HL-60 (cell line): ENCODE data around the gene HPD.

Experiments
- DNase-seq, 2 experiments: peaks; one replicate each; pipeline ENCODE4 v3.0.0-alpha.2; 2010 to 2020; ENCODE audit warnings: low read depth in 1 of 2, low spot score in 1 of 2
- H3K27ac ChIP-seq: fragments of 250-450 bp; sonication (Bioruptor Pico); replicated peaks from 2 replicates; pipeline ENCODE4 v1.5.1; 2020; ENCODE audit warnings: mild to moderate bottlenecking, moderate library complexity
- H3K27me3 ChIP-seq: fragments of 250-450 bp; sonication (Bioruptor Pico); 2 replicates; pipeline ENCODE4 v1.5.1; 2021; ENCODE audit warnings: mild to moderate bottlenecking, moderate library complexity; ENCODE audit not compliant: insufficient read depth, poor library complexity, severe bottlenecking
- H3K4me3 ChIP-seq: replicated peaks from 2 replicates; pipeline ENCODE4 v1.5.1; 2011; ENCODE audit warnings: mild to moderate bottlenecking, control low read depth, low read length; ENCODE audit not compliant: insufficient read depth
- GABPA ChIP-seq: IDR thresholded peaks from 2 replicates; pipeline ENCODE4 v1.6.1; 2012; ENCODE audit warnings: low read depth
- POLR2AphosphoS5 ChIP-seq: IDR thresholded peaks from 2 replicates; pipeline ENCODE4 v1.6.1; 2012; ENCODE audit warnings: low read depth
- SPI1 ChIP-seq: IDR thresholded peaks from 2 replicates; pipeline ENCODE4 v1.6.1; 2012; ENCODE audit warnings: low read depth, mild to moderate bottlenecking, borderline replicate concordance
- TF ChIP-seq, protein P1 (sequence below): IDR thresholded peaks from 2 replicates; pipeline ENCODE4 v1.6.1; 2012; ENCODE audit warnings: low read depth; ENCODE audit not compliant: insufficient replicate concordance
- TF ChIP-seq, protein P2 (sequence below): IDR thresholded peaks from one replicate; pipeline ENCODE4 v1.5.1; 2011; ENCODE audit warnings: low read length, control low read depth, inconsistent platforms; ENCODE audit not compliant: insufficient read depth

Gene HPD

DNA sequence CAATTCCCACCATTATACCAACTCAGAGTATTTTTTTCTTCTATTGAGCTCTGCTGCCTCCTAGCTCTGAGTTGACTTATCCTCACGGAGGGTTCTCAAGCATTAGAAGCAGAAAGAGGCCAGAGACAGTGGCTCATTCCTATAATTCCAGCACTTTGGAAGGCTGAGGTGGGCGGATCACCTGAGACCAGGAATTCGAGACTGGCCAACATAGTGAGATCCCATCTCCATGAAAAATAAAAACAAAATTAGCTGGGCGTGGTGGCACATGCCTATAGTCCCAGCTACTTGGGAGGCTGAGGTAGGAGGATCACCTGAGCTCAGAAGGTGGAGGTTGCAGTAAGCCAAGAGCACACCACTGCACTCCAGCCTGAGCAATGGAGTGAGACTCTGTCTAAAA lies 21.0 kb downstream of the HPD start:
- Histone ChIP-seq H3K27ac (no peak overlapping the region), H3K27me3 (no peaks in the 10 kb centered on the region), H3K4me3 (no peak overlapping the region)
- no peak for DNase-seq
- TF ChIP-seq POLR2AphosphoS5 (no peak), SPI1 (no peak), GABPA (no peak)
- TF ChIP-seq, protein P1, sequence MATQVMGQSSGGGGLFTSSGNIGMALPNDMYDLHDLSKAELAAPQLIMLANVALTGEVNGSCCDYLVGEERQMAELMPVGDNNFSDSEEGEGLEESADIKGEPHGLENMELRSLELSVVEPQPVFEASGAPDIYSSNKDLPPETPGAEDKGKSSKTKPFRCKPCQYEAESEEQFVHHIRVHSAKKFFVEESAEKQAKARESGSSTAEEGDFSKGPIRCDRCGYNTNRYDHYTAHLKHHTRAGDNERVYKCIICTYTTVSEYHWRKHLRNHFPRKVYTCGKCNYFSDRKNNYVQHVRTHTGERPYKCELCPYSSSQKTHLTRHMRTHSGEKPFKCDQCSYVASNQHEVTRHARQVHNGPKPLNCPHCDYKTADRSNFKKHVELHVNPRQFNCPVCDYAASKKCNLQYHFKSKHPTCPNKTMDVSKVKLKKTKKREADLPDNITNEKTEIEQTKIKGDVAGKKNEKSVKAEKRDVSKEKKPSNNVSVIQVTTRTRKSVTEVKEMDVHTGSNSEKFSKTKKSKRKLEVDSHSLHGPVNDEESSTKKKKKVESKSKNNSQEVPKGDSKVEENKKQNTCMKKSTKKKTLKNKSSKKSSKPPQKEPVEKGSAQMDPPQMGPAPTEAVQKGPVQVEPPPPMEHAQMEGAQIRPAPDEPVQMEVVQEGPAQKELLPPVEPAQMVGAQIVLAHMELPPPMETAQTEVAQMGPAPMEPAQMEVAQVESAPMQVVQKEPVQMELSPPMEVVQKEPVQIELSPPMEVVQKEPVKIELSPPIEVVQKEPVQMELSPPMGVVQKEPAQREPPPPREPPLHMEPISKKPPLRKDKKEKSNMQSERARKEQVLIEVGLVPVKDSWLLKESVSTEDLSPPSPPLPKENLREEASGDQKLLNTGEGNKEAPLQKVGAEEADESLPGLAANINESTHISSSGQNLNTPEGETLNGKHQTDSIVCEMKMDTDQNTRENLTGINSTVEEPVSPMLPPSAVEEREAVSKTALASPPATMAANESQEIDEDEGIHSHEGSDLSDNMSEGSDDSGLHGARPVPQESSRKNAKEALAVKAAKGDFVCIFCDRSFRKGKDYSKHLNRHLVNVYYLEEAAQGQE: no peak
- TF ChIP-seq, protein P2, sequence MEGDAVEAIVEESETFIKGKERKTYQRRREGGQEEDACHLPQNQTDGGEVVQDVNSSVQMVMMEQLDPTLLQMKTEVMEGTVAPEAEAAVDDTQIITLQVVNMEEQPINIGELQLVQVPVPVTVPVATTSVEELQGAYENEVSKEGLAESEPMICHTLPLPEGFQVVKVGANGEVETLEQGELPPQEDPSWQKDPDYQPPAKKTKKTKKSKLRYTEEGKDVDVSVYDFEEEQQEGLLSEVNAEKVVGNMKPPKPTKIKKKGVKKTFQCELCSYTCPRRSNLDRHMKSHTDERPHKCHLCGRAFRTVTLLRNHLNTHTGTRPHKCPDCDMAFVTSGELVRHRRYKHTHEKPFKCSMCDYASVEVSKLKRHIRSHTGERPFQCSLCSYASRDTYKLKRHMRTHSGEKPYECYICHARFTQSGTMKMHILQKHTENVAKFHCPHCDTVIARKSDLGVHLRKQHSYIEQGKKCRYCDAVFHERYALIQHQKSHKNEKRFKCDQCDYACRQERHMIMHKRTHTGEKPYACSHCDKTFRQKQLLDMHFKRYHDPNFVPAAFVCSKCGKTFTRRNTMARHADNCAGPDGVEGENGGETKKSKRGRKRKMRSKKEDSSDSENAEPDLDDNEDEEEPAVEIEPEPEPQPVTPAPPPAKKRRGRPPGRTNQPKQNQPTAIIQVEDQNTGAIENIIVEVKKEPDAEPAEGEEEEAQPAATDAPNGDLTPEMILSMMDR: no peak

GRCh38 chr12:121831571-121832245 lies 27.0 kb downstream of the HPD start:
- Histone ChIP-seq H3K27ac (peak overlapping the region; percentile 68), H3K27me3 (no peaks in the 10 kb centered on the region), H3K4me3 (no peak overlapping the region)
- DNase-seq: peak; percentile 63 to 76
- TF ChIP-seq, protein P2: no peak
- peak; percentile 36; the same call in 1 of the 2 replicates for TF ChIP-seq SPI1

- Histone ChIP-seq H3K27me3 (no peaks in the 10 kb centered on the region), H3K4me3 (no peak overlapping the region), H3K27ac (peak overlapping the region; percentile 68)
- TF ChIP-seq SPI1 (no peak), POLR2AphosphoS5 (no peak), GABPA (no peak)
- TF ChIP-seq, protein P2: no peak
- DNase-seq: no peak
Measured at GRCh38 chr12:121830588-121831265, 27.9 kb downstream of the HPD start.

DNA sequence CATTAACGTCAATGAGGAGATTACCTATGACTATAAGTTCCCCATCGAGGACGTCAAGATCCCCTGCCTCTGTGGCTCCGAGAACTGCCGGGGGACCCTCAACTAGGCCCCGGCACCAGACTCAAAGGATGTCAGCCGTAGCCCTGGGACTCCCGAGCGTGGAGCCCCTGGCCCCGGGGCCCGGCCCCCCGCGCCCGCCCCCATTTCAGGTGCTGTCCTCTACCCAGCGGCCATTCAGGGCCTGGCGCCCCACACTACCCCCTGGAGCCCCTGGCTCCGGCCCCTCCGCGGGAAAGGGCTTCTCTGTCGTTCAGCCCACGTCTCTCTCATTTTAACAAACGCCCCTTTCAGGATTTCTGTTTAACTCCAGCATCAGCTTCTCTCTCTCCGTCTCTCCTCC lies 28.5 kb downstream of the HPD start:
- H3K27ac ChIP-seq: no peak overlapping the region
- DNase-seq: no peak

More for the DNA sequence above, 28.5 kb downstream of the HPD start:
- H3K27me3 ChIP-seq: no peaks in the 10 kb centered on the region
- TF ChIP-seq, protein P1: no peak
- TF ChIP-seq POLR2AphosphoS5 (no peak), GABPA (no peak), SPI1 (no peak)
- TF ChIP-seq, protein P2: no peak
- no peak overlapping the region for H3K4me3 ChIP-seq
